HCT116 (cell line): Measurements from ENCODE around the gene C1QTNF4. TPM values are rescaled to one million over a fixed set of nuclear protein-coding genes. Genes with fewer than 3 reads are reported as not detected.

Source experiments
- ATAC-seq: fragments of 200-7000 bp; cut with Tn5 transposase; 2 replicates; pipeline ENCODE4 v1.9.1; 2020; ENCODE audit warnings: mild to moderate bottlenecking, moderate library complexity
- BruUV-seq: library from RNA; stranded (reverse); fragments of 400-500 nt; replicated peaks from 2 replicates; lab custom pipeline; 2021; lab: Mats Ljungman, UMichigan
- CTCF ChIA-PET: fragments of 300-600 bp; sonication (Branson Sonifier 250); formaldehyde crosslinking; loops from one replicate; lab custom pipeline; 2021; ENCODE audit warnings: antibody characterized with exemption; lab: Charles Lee
- POLR2A ChIA-PET: fragments of 300-600, 350-600 bp; sonication (Branson Sonifier 250); formaldehyde crosslinking; loops from one replicate; lab custom pipeline; 2021; ENCODE audit warnings: antibody characterized with exemption; lab: Charles Lee
- RAD21 ChIA-PET, 2 experiments: fragments of 300-600 bp; sonication (Branson Sonifier 250); formaldehyde crosslinking; loops; one replicate each; lab custom pipeline; 2023; ENCODE audit warnings: low total read pairs in 2 of 2; ENCODE audit not compliant: uncharacterized antibody in 2 of 2, unreplicated experiment in 2 of 2, low non-redundant PET in 1 of 2; lab: Charles Lee
- DNase-seq: peaks from one replicate; pipeline ENCODE4 v3.0.0-alpha.2; 2010; ENCODE audit warnings: low read depth, low spot score
- H2AFZ ChIP-seq: fragments of 200-600 bp; shearing (Covaris generic), sonication (generic); 2 replicates; pipeline ENCODE4 v1.6.1; 2017; ENCODE audit warnings: low read depth, mixed run types, mixed read lengths, antibody characterized with exemption, low read length; ENCODE audit not compliant: poor library complexity, severe bottlenecking
- H3K27ac ChIP-seq: 2 replicates; pipeline ENCODE4 v1.5.1; 2012; ENCODE audit warnings: low read depth, low read length
- H3K27me3 ChIP-seq: fragments of 200-600 bp; sonication (generic); 2 replicates; pipeline ENCODE4 v1.6.1; 2016; ENCODE audit warnings: mixed run types, low read length, mixed read lengths; ENCODE audit not compliant: insufficient read depth
- H3K36me3 ChIP-seq, 2 experiments: fragments of 200-500 bp in 1 of 2; fragments of 200-600 bp in 1 of 2; sonication (Bioruptor generic) in 1 of 2; sonication (generic) in 1 of 2; 2 replicates each; pipeline versions ENCODE4 v1.5.1 to v1.6.1; 2014 to 2016; ENCODE audit warnings: low read length in 2 of 2, inconsistent platforms in 1 of 2, mixed read lengths in 1 of 2, mixed run types in 1 of 2; ENCODE audit not compliant: insufficient read depth in 2 of 2, control insufficient read depth in 1 of 2
- H3K4me1 ChIP-seq, 2 experiments: fragments of 200-600 bp in 1 of 2; sonication (generic) in 1 of 2; 2 replicates each; pipeline versions ENCODE4 v1.5.1 to v1.6.1; 2012 to 2017; ENCODE audit warnings: low read length in 2 of 2, inconsistent platforms in 1 of 2, mild to moderate bottlenecking in 1 of 2, mixed read lengths in 1 of 2, mixed run types in 1 of 2, moderate library complexity in 1 of 2; ENCODE audit not compliant: insufficient read depth in 2 of 2, control insufficient read depth in 1 of 2
- H3K4me2 ChIP-seq: fragments of 200-600 bp; sonication (generic); 2 replicates; pipeline ENCODE4 v1.6.1; 2017; ENCODE audit warnings: mixed run types, low read length, mixed read lengths
- H3K4me3 ChIP-seq, 2 experiments: fragments of 200-600 bp in 1 of 2; sonication (generic) in 1 of 2; replicated peaks in 1 of 2; 2 replicates each; pipeline ENCODE4 v1.5.1; 2011 to 2016; ENCODE audit warnings: low read length in 2 of 2, control low read depth in 1 of 2, low read depth in 1 of 2, mild to moderate bottlenecking in 1 of 2, mixed read lengths in 1 of 2, mixed run types in 1 of 2
- H3K79me2 ChIP-seq: fragments of 200-600 bp; sonication (generic); 2 replicates; pipeline ENCODE4 v1.6.1; 2017; ENCODE audit warnings: mild to moderate bottlenecking, mixed run types, low read length, moderate library complexity, mixed read lengths; ENCODE audit not compliant: insufficient read depth
- H3K9ac ChIP-seq: fragments of 200-600 bp; sonication (generic); 2 replicates; pipeline ENCODE4 v1.6.1; 2016; ENCODE audit warnings: low read length, mixed read lengths
- H3K9me2 ChIP-seq: fragments of 200-600 bp; sonication (generic), shearing (Covaris generic); 2 replicates; pipeline ENCODE4 v1.6.1; 2017; ENCODE audit warnings: mixed run types, mild to moderate bottlenecking, moderate library complexity; ENCODE audit not compliant: insufficient read depth
- H3K9me3 ChIP-seq, 2 experiments: fragments of 200-500 bp in 1 of 2; fragments of 200-600 bp in 1 of 2; sonication (Bioruptor generic) in 1 of 2; sonication (generic) in 1 of 2; 2 replicates each; pipeline ENCODE4 v1.6.1; 2014 to 2017; ENCODE audit warnings: low read length in 2 of 2, mixed read lengths in 2 of 2, inconsistent platforms in 1 of 2, low read depth in 1 of 2, mild to moderate bottlenecking in 1 of 2, mixed run types in 1 of 2, moderate library complexity in 1 of 2; ENCODE audit not compliant: control insufficient read depth in 1 of 2, insufficient read depth in 1 of 2
- H4K20me1 ChIP-seq: fragments of 200-600 bp; sonication (generic), shearing (Covaris generic); 2 replicates; pipeline ENCODE4 v1.6.1; 2017; ENCODE audit warnings: mixed run types, mild to moderate bottlenecking, moderate library complexity; ENCODE audit not compliant: insufficient read depth
- CBX3 ChIP-seq: IDR thresholded peaks from 2 replicates; pipeline ENCODE4 v1.6.1; 2012; ENCODE audit warnings: low read depth
- CTCF ChIP-seq, 3 experiments: fragments of 200-600 bp in 1 of 3; sonication (generic) in 1 of 3; IDR thresholded peaks in 2 of 3; conservative IDR thresholded peaks in 1 of 3; 2 replicates each; pipeline ENCODE4 v1.5.1; 2012 to 2017; ENCODE audit warnings: low read depth in 2 of 3, low read length in 2 of 3, antibody characterized with exemption in 1 of 3, borderline replicate concordance in 1 of 3, control low read depth in 1 of 3, mild to moderate bottlenecking in 1 of 3, mixed read lengths in 1 of 3, mixed run types in 1 of 3, moderate library complexity in 1 of 3; ENCODE audit not compliant: insufficient read depth in 1 of 3
- ELF1 ChIP-seq: IDR thresholded peaks from 2 replicates; pipeline ENCODE4 v1.6.1; 2012; ENCODE audit warnings: low read depth, borderline replicate concordance
- EZH2phosphoT487 ChIP-seq: fragments of 200-600 bp; IDR thresholded peaks from 2 replicates; pipeline ENCODE4 v1.6.1; 2018; ENCODE audit warnings: antibody characterized with exemption, borderline replicate concordance
- POLR2AphosphoS5 ChIP-seq: IDR thresholded peaks from 2 replicates; pipeline ENCODE4 v1.6.1; 2011; ENCODE audit warnings: mild to moderate bottlenecking, low read depth, low read length, moderate library complexity
- RAD21 ChIP-seq: IDR thresholded peaks from 2 replicates; pipeline ENCODE4 v1.6.1; 2012; ENCODE audit warnings: low read depth, mild to moderate bottlenecking
- REST ChIP-seq: IDR thresholded peaks from 2 replicates; pipeline ENCODE4 v1.6.1; 2012; ENCODE audit warnings: low read depth
- SP1 ChIP-seq: IDR thresholded peaks from 2 replicates; pipeline ENCODE4 v1.6.1; 2012; ENCODE audit warnings: low read depth
- ZBTB33 ChIP-seq: IDR thresholded peaks from 2 replicates; pipeline ENCODE4 v1.6.1; 2011; ENCODE audit warnings: mild to moderate bottlenecking, low read length, moderate library complexity; ENCODE audit not compliant: insufficient replicate concordance; ENCODE audit errors: extremely low read depth
- ZFX ChIP-seq: fragments of 450-650 bp; IDR thresholded peaks from 2 replicates; pipeline ENCODE4 v1.6.1; 2017
- intact Hi-C: fragments of 100-400 bp; cut with micrococcal nuclease; formaldehyde crosslinking; loops from 2 replicates; pipeline ENCODE4 v1.10.0; 2022
- total RNA-seq: library from RNA; stranded (reverse); gene quantifications from one replicate; pipeline ENCODE4 v1.2.1, GENCODE V29; 2021; ENCODE audit not compliant: unreplicated experiment

The C1QTNF4 gene
- total RNA-seq, 1 experiment from 2014 or later = 0.34 TPM

GRCh38 chr11:47605921-47606320 is 11.7 kb upstream of the C1QTNF4 start:
- Histone ChIP-seq H3K4me3 (no peak overlapping the region), H3K9me2 (no peaks in the 10 kb centered on the region), H3K9me3 (no peaks in the 10 kb centered on the region), H3K79me2 (no peaks in the 10 kb centered on the region), H3K4me2 (no peak overlapping the region), H4K20me1 (no peaks in the 10 kb centered on the region), H3K27me3 (no peaks in the 10 kb centered on the region; the same call in 1 of the 2 replicates), H2AFZ (no peak overlapping the region), H3K27ac (no peak overlapping the region), H3K9ac (no peak overlapping the region), H3K4me1 (no peaks in the 10 kb centered on the region), H3K36me3 (no peaks in the 10 kb centered on the region)
- POLR2A ChIA-PET = no interaction called here
- CTCF ChIA-PET = no interaction called here
- BruUV-seq = no TSS peak
- ATAC-seq (no peak), DNase-seq (no peak)
- no peak for TF ChIP-seq ZBTB33
- TF ChIP-seq CBX3 = no peak
- no peak for TF ChIP-seq RAD21
- no peak for TF ChIP-seq CTCF (IDR thresholded peaks at IDR 0.05 in 2 of 3, conservative IDR thresholded peaks at IDR 0.05 in 1 of 3; ENCODE audit: borderline replicate concordance in 1 of 3, insufficient read depth in 1 of 3, low read depth in 2 of 3, low read length in 2 of 3)
- no peak for TF ChIP-seq REST
- no peak for TF ChIP-seq ZFX
- TF ChIP-seq SP1 = no peak
- TF ChIP-seq ELF1 = no peak
- TF ChIP-seq POLR2AphosphoS5 = no peak
- TF ChIP-seq EZH2phosphoT487 = no peak
- RAD21 ChIA-PET = interaction anchor here in 1 of 2 experiments (0.7 kb wide), 1 partner anchor 151 kb away, joined by 3 read pairs; no protein-coding TSS in a partner anchor
- intact Hi-C loops = no loop called here
